PFSK-1 (cell line): ENCODE data around the gene PRSS27.

Source experiments
- FOXP2 ChIP-seq: optimal IDR thresholded peaks from 2 replicates; pipeline ENCODE3; 2011; ENCODE audit warnings: borderline replicate concordance, control low read depth, inconsistent platforms; ENCODE audit not compliant: insufficient read depth; ENCODE audit errors: extremely low read length, extremely low read depth
- POLR2AphosphoS5 ChIP-seq: IDR thresholded peaks from 2 replicates; pipeline ENCODE4 v1.6.1; 2012; ENCODE audit warnings: low read depth, mild to moderate bottlenecking, control low read depth, low read length, moderate library complexity
- REST ChIP-seq, 2 experiments: IDR thresholded peaks; 2 replicates each; pipeline versions ENCODE4 v1.6.1 to v1.8.0; 2011 to 2012; ENCODE audit warnings: low read depth in 2 of 2, low read length in 2 of 2, control low read depth in 1 of 2, inconsistent platforms in 1 of 2, mild to moderate bottlenecking in 1 of 2, moderate library complexity in 1 of 2; ENCODE audit not compliant: insufficient read depth in 1 of 2
- SIN3A ChIP-seq: IDR thresholded peaks from 2 replicates; pipeline ENCODE4 v1.6.1; 2012; ENCODE audit warnings: mild to moderate bottlenecking, low read length, moderate library complexity, borderline replicate concordance; ENCODE audit not compliant: insufficient read depth
- TAF1 ChIP-seq: IDR thresholded peaks from 2 replicates; pipeline ENCODE4 v1.6.1; 2012; ENCODE audit warnings: low read length, control low read depth, borderline replicate concordance; ENCODE audit not compliant: insufficient read depth

PRSS27 gene

GRCh38 chr16:2663553-2664546, 56.2 kb downstream of the PRSS27 start:
- no peak for TF ChIP-seq SIN3A
- TF ChIP-seq REST (IDR thresholded peaks at IDR 0.05; ENCODE audit: insufficient read depth in 1 of 2, low read depth in 2 of 2, low read length in 2 of 2), result no peak
- no peak for TF ChIP-seq TAF1
- TF ChIP-seq FOXP2, result no peak
- TF ChIP-seq POLR2AphosphoS5, result no peak
